Transverse colon (tissue), 4 donors: Measurements from ENCODE around the gene PLA2G10. TPM values are rescaled to one million over a fixed set of nuclear protein-coding genes. Genes with fewer than 3 reads are reported as not detected.
A peak's percentile ranks its signal among the peaks of the same experiment; 100 is the strongest.

ENCODE experiments used
- DNase-seq: peaks from one replicate; pipeline ENCODE4 v3.0.0-alpha.2; 2019
- H3K27ac ChIP-seq, 4 donors: fragments of 200-600 bp; sonication (generic); 2 replicates each; pipeline ENCODE4 v1.5.1; 2016 to 2018; ENCODE audit warnings: inconsistent platforms in 4 of 4
- H3K27me3 ChIP-seq: fragments of 200-600 bp; sonication (generic); 2 replicates; pipeline ENCODE4 v1.5.1; 2017; ENCODE audit warnings: inconsistent platforms
- H3K36me3 ChIP-seq, 4 donors: fragments of 200-600 bp; sonication (generic); 2 replicates each; pipeline ENCODE4 v1.5.1; 2017 to 2019; ENCODE audit warnings: inconsistent platforms in 4 of 4
- H3K4me1 ChIP-seq, 4 donors: fragments of 200-600 bp; sonication (generic); 2 replicates each; pipeline ENCODE4 v1.5.1; 2017 to 2020; ENCODE audit warnings: inconsistent platforms in 4 of 4
- H3K4me3 ChIP-seq, 4 donors: fragments of 200-600 bp; sonication (generic); 1 replicate in 1 of 4; 2 replicates in 3 of 4; pipeline versions ENCODE4 v1.5.1 to v1.6.1; 2017 to 2019; ENCODE audit warnings: inconsistent platforms in 4 of 4
- H3K9me3 ChIP-seq, 2 donors: fragments of 200-600 bp; sonication (generic); 2 replicates each; pipeline ENCODE4 v1.5.1; 2017 to 2019; ENCODE audit warnings: inconsistent platforms in 2 of 2
- EP300 ChIP-seq: sonication (generic); formaldehyde crosslinking; IDR thresholded peaks from one replicate; pipeline ENCODE4 v1.6.1; 2017; ENCODE audit warnings: antibody characterized with exemption, low read depth
- POLR2A ChIP-seq: fragments of 450-650 bp; IDR thresholded peaks from one replicate; pipeline ENCODE4 v1.6.1; 2016; ENCODE audit warnings: antibody characterized with exemption, mild to moderate bottlenecking, moderate library complexity
- POLR2AphosphoS5 ChIP-seq, 3 donors: sonication (generic); formaldehyde crosslinking; IDR thresholded peaks; one replicate each; pipeline ENCODE4 v1.6.1; 2016; ENCODE audit warnings: antibody characterized with exemption in 3 of 3
- WGBS, 2 donors: methylation state at CpG; one replicate each; pipeline ENCODE4 v1.1.5; 2018; ENCODE audit warnings: low coverage in 1 of 2; 5-methylcytosine and 5-hydroxymethylcytosine counted together
- in situ Hi-C, 4 donors: fragments of 200-750 bp; cut with MboI; loops; one replicate each; pipeline versions ENCODE4 v1.15.0 to v1.15.1; 2017; ENCODE audit warnings: low sequenced_read_pairs in 3 of 4, low pct_ligation_motif_present in 1 of 4, low pct_unique_long_range_greater_than_20kb in 1 of 4
- intact Hi-C: fragments of 100-400 bp; cut with DNase I; formaldehyde crosslinking; loops from one replicate; pipeline ENCODE4 v1.15.1; 2023; ENCODE audit warnings: low total_unique reads
- total RNA-seq, 4 donors: library from RNA; depleted of rRNA; stranded (reverse); fragments of >200 nt; gene quantifications; one replicate each; pipeline ENCODE4 v1.1.0, GENCODE V29; 2016
- TF ChIP-seq, protein P1 (sequence below), 5 experiments: fragments of 200-600 bp in 3 of 5; fragments of 450-650 bp in 2 of 5; sonication (generic) in 3 of 5; IDR thresholded peaks; 1 replicate in 2 of 5; 2 replicates in 3 of 5; pipeline ENCODE4 v1.5.1; 2016 to 2017; ENCODE audit warnings: antibody characterized with exemption in 5 of 5, inconsistent platforms in 3 of 5, mild to moderate bottlenecking in 2 of 5, moderate library complexity in 1 of 5

Gene PLA2G10
- total RNA-seq, 4 donors from 2014 or later: 4.0 to 43.8 (median 24.0) TPM

DNA sequence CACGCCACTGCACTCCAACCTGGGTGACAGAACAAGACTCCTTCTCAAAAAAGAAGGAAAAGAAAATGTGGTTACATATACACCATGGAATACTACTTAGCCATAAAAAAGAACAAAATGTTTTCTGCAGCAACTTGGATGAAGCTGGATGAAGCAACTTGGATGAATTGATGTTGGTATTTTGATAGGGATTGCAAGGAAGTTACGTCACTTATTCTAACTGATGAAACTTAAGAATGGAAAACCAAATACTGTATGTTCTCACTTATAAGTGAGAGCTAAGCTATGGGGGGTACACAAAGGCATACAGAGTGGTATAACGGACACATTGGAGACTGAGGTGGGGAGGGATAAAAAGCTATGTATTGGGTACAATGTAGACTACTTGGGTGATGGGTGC, 17.5 kb downstream of the PLA2G10 start:
- Histone ChIP-seq H3K4me1 (peaks cover 0 to 17% (median 9%) of the 10 kb centered on the region in 4 donors), H3K4me3 (no peak overlapping the region), H3K9me3 (no peaks in the 10 kb centered on the region), H3K27me3 (no peaks in the 10 kb centered on the region), H3K36me3 (no peaks in the 10 kb centered on the region), H3K27ac (no peak overlapping the region)
- TF ChIP-seq POLR2AphosphoS5 (IDR thresholded peaks at IDR 0.05) (no peak), EP300 (no peak), POLR2A (no peak)
- TF ChIP-seq, protein P1, sequence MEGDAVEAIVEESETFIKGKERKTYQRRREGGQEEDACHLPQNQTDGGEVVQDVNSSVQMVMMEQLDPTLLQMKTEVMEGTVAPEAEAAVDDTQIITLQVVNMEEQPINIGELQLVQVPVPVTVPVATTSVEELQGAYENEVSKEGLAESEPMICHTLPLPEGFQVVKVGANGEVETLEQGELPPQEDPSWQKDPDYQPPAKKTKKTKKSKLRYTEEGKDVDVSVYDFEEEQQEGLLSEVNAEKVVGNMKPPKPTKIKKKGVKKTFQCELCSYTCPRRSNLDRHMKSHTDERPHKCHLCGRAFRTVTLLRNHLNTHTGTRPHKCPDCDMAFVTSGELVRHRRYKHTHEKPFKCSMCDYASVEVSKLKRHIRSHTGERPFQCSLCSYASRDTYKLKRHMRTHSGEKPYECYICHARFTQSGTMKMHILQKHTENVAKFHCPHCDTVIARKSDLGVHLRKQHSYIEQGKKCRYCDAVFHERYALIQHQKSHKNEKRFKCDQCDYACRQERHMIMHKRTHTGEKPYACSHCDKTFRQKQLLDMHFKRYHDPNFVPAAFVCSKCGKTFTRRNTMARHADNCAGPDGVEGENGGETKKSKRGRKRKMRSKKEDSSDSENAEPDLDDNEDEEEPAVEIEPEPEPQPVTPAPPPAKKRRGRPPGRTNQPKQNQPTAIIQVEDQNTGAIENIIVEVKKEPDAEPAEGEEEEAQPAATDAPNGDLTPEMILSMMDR (IDR thresholded peaks at IDR 0.05): no peak
- 90 to 95% methylated on average over 2 to 3 of the region's 3 CpGs for WGBS, 2 donors
- intact Hi-C loops (no loop called here), in situ Hi-C loops (no loop called here)
- DNase-seq: no peak

DNA sequence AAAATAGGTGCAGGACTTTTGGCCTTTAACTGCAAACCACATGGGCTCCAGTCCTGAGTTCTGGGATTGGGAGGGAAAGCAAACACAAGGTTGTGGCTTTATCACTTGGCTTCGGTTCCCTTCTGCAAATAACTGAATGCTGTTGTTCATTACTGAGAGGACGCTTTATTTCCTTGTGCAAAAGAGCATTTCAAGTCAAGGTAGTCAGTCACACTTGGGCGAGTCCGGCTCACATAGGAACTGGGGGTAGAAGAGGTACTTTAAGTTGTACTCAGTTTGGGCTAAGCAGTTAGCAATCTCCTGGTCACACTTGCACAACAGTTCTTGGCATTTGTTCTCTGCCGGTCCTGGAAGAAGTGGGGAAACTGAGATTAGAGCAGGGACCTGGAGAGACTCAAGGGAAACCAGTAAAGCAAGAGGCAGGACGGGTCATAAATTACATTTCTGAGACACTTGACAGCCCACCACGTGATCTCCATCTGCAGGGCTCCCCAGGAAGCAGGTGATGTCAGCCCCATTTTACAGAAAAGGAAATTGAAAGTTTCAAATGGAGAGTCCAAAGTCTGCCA, 21.6 kb downstream of the PLA2G10 start:
- peak; percentile 39 for DNase-seq
- peaks cover 4 to 49% (median 34%) of the 10 kb centered on the region in 4 donors for H3K4me1 ChIP-seq
- H3K27me3 ChIP-seq: no peaks in the 10 kb centered on the region
- TF ChIP-seq POLR2A (no peak), EP300 (no peak), POLR2AphosphoS5 (IDR thresholded peaks at IDR 0.05) (peak in 2 of 3 donors; percentile 35 to 39)
- TF ChIP-seq, protein P1 (IDR thresholded peaks at IDR 0.05): no peak
- intact Hi-C loops: no loop called here
- in situ Hi-C loops: no loop called here
- H3K4me3 ChIP-seq: no peak overlapping the region
- 33 to 40% methylated on average over 1 to 7 of the region's 7 CpGs for WGBS, 2 donors
- peak overlapping the region; percentile 63 to 85 (median 76) for H3K27ac ChIP-seq
- no peaks in the 10 kb centered on the region for H3K9me3 ChIP-seq
- H3K36me3 ChIP-seq: no peaks in the 10 kb centered on the region

DNA sequence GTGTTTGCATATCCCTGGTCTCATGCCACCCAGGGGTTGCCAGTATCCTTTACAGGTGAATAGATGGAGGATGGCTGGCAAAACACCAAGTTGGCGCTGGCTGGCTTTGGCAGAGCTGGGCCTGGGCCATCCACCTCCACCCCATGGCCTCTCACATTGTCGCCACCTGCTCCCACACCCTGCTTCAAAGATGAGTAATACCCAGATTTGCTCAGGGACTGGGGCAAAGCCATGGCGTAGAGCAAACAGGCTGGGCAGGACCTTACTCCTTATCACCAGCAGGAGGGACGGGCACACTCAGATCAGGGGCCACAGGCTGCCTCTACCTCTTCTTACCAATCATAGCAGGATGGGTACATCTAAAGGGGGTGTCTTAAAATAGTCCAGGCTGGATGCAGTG, 24.3 kb downstream of the PLA2G10 start:
- TF ChIP-seq EP300 (no peak), POLR2AphosphoS5 (IDR thresholded peaks at IDR 0.05) (peak in 2 of 3 donors; percentile 69 to 77), POLR2A (peak; percentile 22)
- TF ChIP-seq, protein P1 (IDR thresholded peaks at IDR 0.05): peak; percentile 14 to 86 (median 43)
- 60% methylated on average over 4 of the region's 4 CpGs; no CpG with 5 or more reads in 1 of the 2 donors for WGBS, 2 donors
- DNase-seq: peak; percentile 90
- in situ Hi-C loops (no loop called here), intact Hi-C loops (no loop called here)
- H3K4me1 ChIP-seq: peaks cover 4 to 52% (median 38%) of the 10 kb centered on the region in 4 donors
- no peaks in the 10 kb centered on the region for H3K27me3 ChIP-seq
- no peaks in the 10 kb centered on the region for H3K9me3 ChIP-seq
- H3K4me3 ChIP-seq: no peak overlapping the region
- peak overlapping the region; percentile 63 to 85 (median 80) for H3K27ac ChIP-seq
- peaks cover 0 to 21% (median 8%) of the 10 kb centered on the region in 4 donors for H3K36me3 ChIP-seq

DNA sequence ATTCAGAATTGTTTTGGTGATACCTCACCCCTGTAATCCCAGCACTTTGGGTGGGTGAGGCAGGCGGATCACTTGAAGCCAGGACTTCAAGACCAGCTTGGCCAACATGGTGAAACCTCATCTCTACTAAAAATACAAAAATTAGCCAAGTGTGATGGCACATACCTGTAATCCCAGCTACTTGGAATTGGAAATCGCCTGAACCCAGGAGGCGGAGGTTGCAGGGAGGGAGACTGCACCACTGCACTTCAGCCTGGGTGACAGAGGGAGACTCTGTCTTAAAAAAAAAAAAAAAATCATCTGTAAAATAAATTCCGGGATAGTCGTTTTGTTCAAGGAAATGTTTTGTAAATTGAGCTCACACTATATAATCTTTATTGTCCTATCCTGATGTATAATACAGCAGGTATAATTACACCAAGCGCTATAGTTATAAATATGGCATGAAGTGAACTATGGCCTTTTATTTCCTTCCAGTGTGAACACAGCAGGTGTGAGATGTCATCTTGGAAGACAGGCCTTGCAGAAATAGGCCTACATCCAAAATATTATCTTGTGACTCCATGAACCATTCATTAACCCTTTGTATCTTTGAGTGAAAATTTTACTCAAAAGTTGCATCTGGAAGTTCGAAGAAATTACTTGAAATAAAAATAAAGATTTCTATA, 25.4 kb downstream of the PLA2G10 start:
- peak; percentile 32 for DNase-seq
- in situ Hi-C loops: no loop called here
- intact Hi-C loops: no loop called here
- Histone ChIP-seq H3K4me3 (no peak overlapping the region), H3K27ac (peak overlapping the region; percentile 72 to 85 (median 80)), H3K36me3 (peaks cover 0 to 30% (median 14%) of the 10 kb centered on the region in 4 donors), H3K9me3 (no peaks in the 10 kb centered on the region), H3K4me1 (peaks cover 4 to 52% (median 38%) of the 10 kb centered on the region in 4 donors), H3K27me3 (no peaks in the 10 kb centered on the region)
- 51 to 56% methylated on average over 4 to 7 of the region's 7 CpGs for WGBS, 2 donors
- TF ChIP-seq POLR2AphosphoS5 (IDR thresholded peaks at IDR 0.05) (peak in 2 of 3 donors; percentile 58 to 77), EP300 (no peak), POLR2A (peak; percentile 19)
- TF ChIP-seq, protein P1 (IDR thresholded peaks at IDR 0.05): no peak
